ENCODE results near the gene TMEM120B. TPM values are rescaled to one million over a fixed set of nuclear protein-coding genes. Genes with fewer than 3 reads are reported as not detected.

The TMEM120B gene
- total and polyA plus RNA-seq, 2 of the 13 experiments (the other 11 are each of a cell fraction or from before 2014, with no cell fraction given) = 7.1 to 12.9 TPM

- Histone ChIP-seq H3K36me3 (replicated peaks in 1 of 2; ENCODE audit: control insufficient read depth in 1 of 2, insufficient read depth in 2 of 2, low read length in 2 of 2) (no peaks in the 10 kb centered on the region; a peak in 1 of 5 replicates), H3K9me3 (ENCODE audit: low read length) (no peaks in the 10 kb centered on the region), H3K27ac (ENCODE audit: extremely low read length, insufficient read depth, low read length) (no peak overlapping the region), H2AFZ (ENCODE audit: low read length) (no peak overlapping the region), H3K79me2 (ENCODE audit: insufficient read depth, low read length) (peaks cover 20% of the 10 kb centered on the region), H3K9ac (ENCODE audit: insufficient read depth, low read depth, low read length) (no peak overlapping the region), H3K4me3 (replicated peaks in 1 of 3; ENCODE audit: insufficient read depth in 1 of 3, low read depth in 2 of 3, low read length in 3 of 3) (no peak overlapping the region), H3K27me3 (ENCODE audit: control insufficient read depth in 1 of 2, insufficient read depth in 2 of 2, low read length in 2 of 2) (no peaks in the 10 kb centered on the region; a peak in 1 of 5 replicates), H4K20me1 (ENCODE audit: insufficient read depth, low read length) (no peaks in the 10 kb centered on the region), H3K4me1 (ENCODE audit: insufficient read depth, low read length) (peaks cover 48% of the 10 kb centered on the region), H3K4me2 (ENCODE audit: low read depth, low read length) (no peak overlapping the region; the same call in 1 of the 2 replicates)
- ChIA-PET POLR2A (interaction anchor here (0.6 kb wide), 1 partner anchor 66 kb away, joined by 3 read pairs; no protein-coding TSS in a partner anchor), CTCF (ENCODE audit: low intra/inter-chr PET ratio, low total read pairs) (no interaction called here)
- BruUV-seq (replicated peaks) = no TSS peak
- no peak for ATAC-seq
- intact Hi-C loops (cut with micrococcal nuclease; ENCODE audit: unreplicated experiment) = no loop called here
- TF ChIP-seq ZNF83 (CRISPR knock-in tag; IDR thresholded peaks at IDR 0.05; ENCODE audit: borderline replicate concordance) = no peak
- TF ChIP-seq, protein P1, sequence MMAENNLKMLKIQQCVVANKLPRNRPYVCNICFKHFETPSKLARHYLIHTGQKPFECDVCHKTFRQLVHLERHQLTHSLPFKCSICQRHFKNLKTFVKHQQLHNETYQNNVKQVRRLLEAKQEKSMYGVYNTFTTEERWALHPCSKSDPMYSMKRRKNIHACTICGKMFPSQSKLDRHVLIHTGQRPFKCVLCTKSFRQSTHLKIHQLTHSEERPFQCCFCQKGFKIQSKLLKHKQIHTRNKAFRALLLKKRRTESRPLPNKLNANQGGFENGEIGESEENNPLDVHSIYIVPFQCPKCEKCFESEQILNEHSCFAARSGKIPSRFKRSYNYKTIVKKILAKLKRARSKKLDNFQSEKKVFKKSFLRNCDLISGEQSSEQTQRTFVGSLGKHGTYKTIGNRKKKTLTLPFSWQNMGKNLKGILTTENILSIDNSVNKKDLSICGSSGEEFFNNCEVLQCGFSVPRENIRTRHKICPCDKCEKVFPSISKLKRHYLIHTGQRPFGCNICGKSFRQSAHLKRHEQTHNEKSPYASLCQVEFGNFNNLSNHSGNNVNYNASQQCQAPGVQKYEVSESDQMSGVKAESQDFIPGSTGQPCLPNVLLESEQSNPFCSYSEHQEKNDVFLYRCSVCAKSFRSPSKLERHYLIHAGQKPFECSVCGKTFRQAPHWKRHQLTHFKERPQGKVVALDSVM (CRISPR knock-in tag; IDR thresholded peaks at IDR 0.05) = peak; percentile 93
- TF ChIP-seq GABPA (IDR thresholded peaks at IDR 0.05; ENCODE audit: low read depth, low read length) = no peak
- no peak for TF ChIP-seq GABPA (CRISPR knock-in tag; IDR thresholded peaks at IDR 0.05; ENCODE audit: low read depth)
- TF ChIP-seq ZNF263 (CRISPR knock-in tag; IDR thresholded peaks at IDR 0.05) = peak; percentile 89
- 0 out of 2 replicates have a peak, but pooled peaks have one; percentile 25 for TF ChIP-seq NR2F6 (IDR thresholded peaks at IDR 0.05)
- TF ChIP-seq NR2F6 (CRISPR knock-in tag; IDR thresholded peaks at IDR 0.05) = peak; percentile 49; the same call in 1 of the 2 replicates
- TF ChIP-seq ZNF362 (CRISPR knock-in tag; IDR thresholded peaks at IDR 0.05; ENCODE audit: borderline replicate concordance) = peak; percentile 39; the same call in 1 of the 2 replicates
- FAIRE-seq = no peak
- no peak for DNase-seq (ENCODE audit: low spot score)
- 77% methylated on average over 6 of the region's 6 CpGs for WGBS (ENCODE audit: low lambda C conversion rate)
- in situ Hi-C loops (cut with HindIII; ENCODE audit: extremely low pct_ligation_motif_present, low pct_unique_long_range_greater_than_20kb) = no loop called here
Observed at GRCh38 chr12:121715862-121716435, 3.4 kb downstream of the TMEM120B start.
